GM12878 (cell line): ENCODE data around the gene CDK4. TPM values are rescaled to one million over a fixed set of nuclear protein-coding genes. Genes with fewer than 3 reads are reported as not detected.

Experiments used
- ATAC-seq: fragments of 200-7000 bp; cut with Tn5 transposase; 3 replicates; pipeline ENCODE4 v1.9.1; 2020; ENCODE audit warnings: mild to moderate bottlenecking, moderate library complexity
- BruUV-seq: library from RNA; stranded (reverse); fragments of 400-500 nt; replicated peaks from 2 replicates; lab custom pipeline; 2021; lab: Mats Ljungman, UMichigan
- CTCF ChIA-PET: fragments of 300-600 bp; sonication (Branson Sonifier 250); formaldehyde crosslinking; extraction: SDS; loops from one replicate; lab custom pipeline; 2021; ENCODE audit warnings: inconsistent platforms; lab: Yijun Ruan, JAX
- POLR2A ChIA-PET: fragments of 350-600 bp; formaldehyde crosslinking; extraction: SDS; loops from one replicate; lab custom pipeline; 2021; ENCODE audit warnings: inconsistent platforms; lab: Charles Lee
- RAD21 ChIA-PET: fragments of 300-600 bp; sonication (Branson Sonifier 250); formaldehyde crosslinking; loops from one replicate; lab custom pipeline; 2023; ENCODE audit warnings: antibody characterized with exemption; ENCODE audit not compliant: unreplicated experiment; lab: Charles Lee
- SMC1A ChIA-PET: fragments of 300-600 bp; sonication (Branson Sonifier 250); formaldehyde crosslinking; loops from one replicate; lab custom pipeline; 2023; ENCODE audit not compliant: unreplicated experiment, uncharacterized antibody; lab: Charles Lee
- DNase-seq: peaks from one replicate; pipeline ENCODE4 v3.0.0-alpha.2; 2011; ENCODE audit warnings: low read depth, low spot score
- FAIRE-seq: peaks from 3 replicates; lab custom pipeline; 2011; peaks lifted over from hg19 to GRCh38; lab: Jason Lieb, UNC
- H2AFZ ChIP-seq: 2 replicates; pipeline ENCODE4 v1.6.0; 2011; ENCODE audit warnings: low read depth, low read length, control low read depth; ENCODE audit not compliant: control insufficient read depth
- H3K27ac ChIP-seq: 2 replicates; pipeline ENCODE4 v1.5.1; 2011; ENCODE audit warnings: control low read depth; ENCODE audit not compliant: control insufficient read depth, insufficient read depth
- H3K27me3 ChIP-seq, 2 experiments: replicated peaks in 1 of 2; 2 replicates each; pipeline versions ENCODE4 v1.6.0 to v1.6.1; 2011; ENCODE audit warnings: low read length in 1 of 2; ENCODE audit not compliant: control insufficient read depth in 2 of 2, insufficient read depth in 2 of 2
- H3K36me3 ChIP-seq, 2 experiments: 2 replicates each; pipeline ENCODE4 v1.5.1; 2011; ENCODE audit warnings: low read length in 1 of 2; ENCODE audit not compliant: control insufficient read depth in 2 of 2, insufficient read depth in 2 of 2
- H3K4me1 ChIP-seq: 2 replicates; pipeline ENCODE4 v1.6.1; 2011; ENCODE audit warnings: mild to moderate bottlenecking, low read length, moderate library complexity, mixed read lengths; ENCODE audit not compliant: control insufficient read depth, insufficient read depth
- H3K4me2 ChIP-seq: 2 replicates; pipeline ENCODE4 v1.6.0; 2011; ENCODE audit warnings: control low read depth; ENCODE audit not compliant: control insufficient read depth, insufficient read depth
- H3K4me3 ChIP-seq: fragments of 200-600 bp; sonication (generic); 2 replicates; pipeline ENCODE4 v1.5.1; 2016
- H3K79me2 ChIP-seq: 2 replicates; pipeline ENCODE4 v1.6.0; 2011; ENCODE audit warnings: low read length; ENCODE audit not compliant: control insufficient read depth, insufficient read depth
- H3K9ac ChIP-seq: 2 replicates; pipeline ENCODE4 v1.8.0; 2011; ENCODE audit warnings: low read length, control low read depth, mixed read lengths; ENCODE audit not compliant: control insufficient read depth, insufficient read depth
- H3K9me3 ChIP-seq: replicated peaks from 3 replicates; pipeline ENCODE4 v1.5.1; 2011; ENCODE audit warnings: mild to moderate bottlenecking, low read length; ENCODE audit not compliant: control insufficient read depth, insufficient read depth
- H4K20me1 ChIP-seq: 2 replicates; pipeline ENCODE4 v1.6.0; 2011; ENCODE audit not compliant: control insufficient read depth, insufficient read depth
- ASH2L ChIP-seq: fragments of 300-600, 200-600 bp; sonication (generic); IDR thresholded peaks from 2 replicates; pipeline ENCODE4 v1.6.1; 2017; ENCODE audit warnings: low read depth, mild to moderate bottlenecking, borderline replicate concordance
- CHD4 ChIP-seq: fragments of 200-600 bp; sonication (generic); IDR thresholded peaks from 2 replicates; pipeline ENCODE4 v1.6.1; 2016; ENCODE audit warnings: mild to moderate bottlenecking
- EGR1 ChIP-seq, 2 experiments: IDR thresholded peaks; 1 replicate in 1 of 2; 2 replicates in 1 of 2; pipeline ENCODE4 v1.6.1; 2011 to 2012; ENCODE audit warnings: low read depth in 2 of 2, low read length in 2 of 2, borderline replicate concordance in 1 of 2, mild to moderate bottlenecking in 1 of 2, moderate library complexity in 1 of 2
- HDAC2 ChIP-seq: fragments of 200-600 bp; sonication (generic); IDR thresholded peaks from 2 replicates; pipeline ENCODE4 v1.6.1; 2017
- HDAC6 ChIP-seq: fragments of 200-600 bp; sonication (generic); IDR thresholded peaks from one replicate; pipeline ENCODE4 v1.8.0; 2017; ENCODE audit warnings: antibody characterized with exemption; ENCODE audit not compliant: unreplicated experiment
- MEF2A ChIP-seq: IDR thresholded peaks from 2 replicates; pipeline ENCODE4 v1.6.1; 2011; ENCODE audit warnings: low read depth, mild to moderate bottlenecking, low read length, moderate library complexity; ENCODE audit not compliant: insufficient read depth
- MEF2B ChIP-seq: fragments of 450-650 bp; IDR thresholded peaks from 2 replicates; pipeline ENCODE4 v1.6.1; 2018; ENCODE audit warnings: mild to moderate bottlenecking, moderate library complexity; ENCODE audit not compliant: partially characterized antibody, poor library complexity, severe bottlenecking
- MXI1 ChIP-seq: fragments of 150-350 bp; IDR thresholded peaks from 2 replicates; pipeline ENCODE4 v1.6.1; 2011; ENCODE audit warnings: low read depth, mild to moderate bottlenecking, inconsistent platforms, low read length, improper control_type of control experiment
- MYC ChIP-seq: IDR thresholded peaks from 2 replicates; pipeline ENCODE4 v1.6.1; 2011; ENCODE audit warnings: mild to moderate bottlenecking, low read length, moderate library complexity, inconsistent platforms; ENCODE audit not compliant: insufficient read depth, insufficient replicate concordance, insufficient read length, severe bottlenecking
- PAX5 ChIP-seq: IDR thresholded peaks from 2 replicates; pipeline ENCODE4 v1.6.1; 2011; ENCODE audit warnings: low read depth, low read length, borderline replicate concordance
- SP1 ChIP-seq: IDR thresholded peaks from one replicate; pipeline ENCODE4 v1.6.1; 2011; ENCODE audit warnings: low read depth, low read length
- SREBF2 ChIP-seq: IDR thresholded peaks from 2 replicates; pipeline ENCODE4 v1.6.1; 2012; ENCODE audit warnings: mild to moderate bottlenecking, low read length
- TARDBP ChIP-seq: IDR thresholded peaks from 2 replicates; pipeline ENCODE4 v1.6.1; 2016; ENCODE audit warnings: borderline replicate concordance
- WRNIP1 ChIP-seq: IDR thresholded peaks from 2 replicates; pipeline ENCODE4 v1.6.1; 2011; ENCODE audit warnings: low read depth, low read length, improper control_type of control experiment, borderline replicate concordance
- ZBED1 ChIP-seq: IDR thresholded peaks from 2 replicates; pipeline ENCODE4 v1.6.1; 2016; ENCODE audit warnings: borderline replicate concordance
- ZNF207 ChIP-seq: fragments of 450-650 bp; IDR thresholded peaks from 2 replicates; pipeline ENCODE4 v1.6.1; 2014; ENCODE audit warnings: antibody characterized with exemption, mild to moderate bottlenecking, borderline replicate concordance
- ZNF274 ChIP-seq: IDR thresholded peaks from one replicate; pipeline ENCODE4 v1.8.0; 2011; ENCODE audit not compliant: insufficient read length, insufficient read depth
- ZNF687 ChIP-seq: fragments of 450-650 bp; IDR thresholded peaks from 2 replicates; pipeline ENCODE4 v1.6.1; 2017; ENCODE audit warnings: mild to moderate bottlenecking, moderate library complexity
- WGBS: methylation state at CpG from one replicate; pipeline ENCODE4 v1.1.6; 2016; ENCODE audit warnings: low lambda C conversion rate; ENCODE audit not compliant: insufficient replicate concordance, insufficient coverage; ENCODE audit errors: missing lambda C conversion rate; 5-methylcytosine and 5-hydroxymethylcytosine counted together
- in situ Hi-C: fragments of 300-500 bp; cut with MboI; formaldehyde crosslinking; loops from 9 replicates; pipeline ENCODE4 v1.14.3; 2018; ENCODE audit warnings: mixed read lengths
- intact Hi-C: fragments of 100-400 bp; cut with micrococcal nuclease; formaldehyde crosslinking; loops from one replicate; pipeline ENCODE4 v1.14.2; 2022; ENCODE audit not compliant: unreplicated experiment
- polyA plus RNA-seq, 11 experiments: library from polyadenylated mRNA; depleted of rRNA in 4 of 11; unstranded in 6 of 11; stranded (reverse) in 5 of 11; fragments of >200 nt; fragmentation: Nextera tagmentation in 4 of 11; fragmentation: Illumina TruSeq in 1 of 11; extraction: Ambion mirVana in 4 of 11; extraction: Trizol in 1 of 11; gene quantifications; 1 replicate in 1 of 11; 2 replicates in 10 of 11; pipeline versions ENCODE4 v1.2.1 to v1.2.3, GENCODE V29; 2011 to 2016; ENCODE audit warnings: inconsistent platforms in 2 of 11, missing spikeins in 2 of 11, low read depth in 1 of 11
- total RNA-seq, 4 experiments: library from RNA; depleted of rRNA in 3 of 4; stranded (reverse); fragments of >200 nt in 3 of 4; fragmentation: Illumina TruSeq in 1 of 4; extraction: Trizol in 1 of 4; gene quantifications; 2 replicates each; pipeline versions ENCODE4 v1.2.1 to v1.2.3, GENCODE V29; 2013 to 2021

Gene CDK4
- total and polyA plus RNA-seq, 10 of the 15 experiments (the other 5 are each of a cell fraction or from before 2014, with no cell fraction given), result 26.1 to 385 (median 221) TPM

GRCh38 chr12:57797933-57798332 is 45.8 kb upstream of the CDK4 start:
- H3K27me3 ChIP-seq, result no peaks in the 10 kb centered on the region
- H3K79me2 ChIP-seq, result no peaks in the 10 kb centered on the region
- no peaks in the 10 kb centered on the region for H4K20me1 ChIP-seq
- FAIRE-seq, result no peak
- no peak for TF ChIP-seq WRNIP1
- TF ChIP-seq MEF2B, result no peak
- no peak for TF ChIP-seq SREBF2
- no peak for TF ChIP-seq HDAC2
- no peak for TF ChIP-seq ASH2L
- no peak for TF ChIP-seq ZNF274
- no peak for TF ChIP-seq MXI1
- TF ChIP-seq HDAC6, result no peak
- TF ChIP-seq PAX5, result no peak
- no peak for TF ChIP-seq SP1
- TF ChIP-seq CHD4, result no peak
- no peak for TF ChIP-seq MYC
- TF ChIP-seq TARDBP, result no peak
- no peak for TF ChIP-seq ZBED1
- no peak for TF ChIP-seq ZNF687
- no peak for TF ChIP-seq MEF2A
- TF ChIP-seq ZNF207, result no peak
- no peak for TF ChIP-seq EGR1 (IDR thresholded peaks at IDR 0.05; ENCODE audit: borderline replicate concordance in 1 of 2, low read depth in 2 of 2, low read length in 2 of 2)
- no peak for ATAC-seq
- WGBS, result 94% methylated on average over 1 of the region's 1 CpG
- ChIA-PET CTCF (interaction anchor here (0.6 to 9.5 kb wide), 6 partner anchors 10 to 224 kb away, joined by 3 to 87 read pairs (median 4); no protein-coding TSS in a partner anchor), POLR2A (interaction anchor here (1.1 kb wide), 1 partner anchor 39 kb away, joined by 3 read pairs; no protein-coding TSS in a partner anchor), SMC1A (interaction anchor here (1.7 kb wide), 1 partner anchor 11 kb away, joined by 7 read pairs; no protein-coding TSS in a partner anchor), RAD21 (no interaction called here)
- no peak overlapping the region for H3K27ac ChIP-seq
- no peak overlapping the region for H3K4me2 ChIP-seq
- DNase-seq, result no peak
- no TSS peak for BruUV-seq
- H3K4me3 ChIP-seq, result no peak overlapping the region
- in situ Hi-C loops (no loop called here), intact Hi-C loops (no loop called here)
- H3K9ac ChIP-seq, result no peak overlapping the region
- no peaks in the 10 kb centered on the region for H3K4me1 ChIP-seq
- peaks cover 6 to 28% of the 10 kb centered on the region in 2 experiments for H3K36me3 ChIP-seq
- H2AFZ ChIP-seq, result no peak overlapping the region
- no peaks in the 10 kb centered on the region for H3K9me3 ChIP-seq
